ENCODE results near the gene RNASE4.
"Not testable (repeated sequence)": the region's sequence is repeated elsewhere in the genome, so short reads cannot be mapped to it uniquely, and the experiment has no call there.

Gene RNASE4

GRCh38 chr14:20659813-20660395 is 24.5 kb upstream of the RNASE4 start:
- TF ChIP-seq, protein P1, sequence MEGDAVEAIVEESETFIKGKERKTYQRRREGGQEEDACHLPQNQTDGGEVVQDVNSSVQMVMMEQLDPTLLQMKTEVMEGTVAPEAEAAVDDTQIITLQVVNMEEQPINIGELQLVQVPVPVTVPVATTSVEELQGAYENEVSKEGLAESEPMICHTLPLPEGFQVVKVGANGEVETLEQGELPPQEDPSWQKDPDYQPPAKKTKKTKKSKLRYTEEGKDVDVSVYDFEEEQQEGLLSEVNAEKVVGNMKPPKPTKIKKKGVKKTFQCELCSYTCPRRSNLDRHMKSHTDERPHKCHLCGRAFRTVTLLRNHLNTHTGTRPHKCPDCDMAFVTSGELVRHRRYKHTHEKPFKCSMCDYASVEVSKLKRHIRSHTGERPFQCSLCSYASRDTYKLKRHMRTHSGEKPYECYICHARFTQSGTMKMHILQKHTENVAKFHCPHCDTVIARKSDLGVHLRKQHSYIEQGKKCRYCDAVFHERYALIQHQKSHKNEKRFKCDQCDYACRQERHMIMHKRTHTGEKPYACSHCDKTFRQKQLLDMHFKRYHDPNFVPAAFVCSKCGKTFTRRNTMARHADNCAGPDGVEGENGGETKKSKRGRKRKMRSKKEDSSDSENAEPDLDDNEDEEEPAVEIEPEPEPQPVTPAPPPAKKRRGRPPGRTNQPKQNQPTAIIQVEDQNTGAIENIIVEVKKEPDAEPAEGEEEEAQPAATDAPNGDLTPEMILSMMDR (IDR thresholded peaks at IDR 0.05; ENCODE audit: low read depth, low read length): no peak
- in situ Hi-C loops (cut with HindIII; ENCODE audit: low sequenced_read_pairs): no loop called here
- no peak for DNase-seq (ENCODE audit: low read depth, low spot score)

GRCh38 chr14:20661197-20661596 is 23.2 kb upstream of the RNASE4 start:
- no peak for DNase-seq (ENCODE audit: low read depth, low spot score)
- TF ChIP-seq, protein P1 (IDR thresholded peaks at IDR 0.05; ENCODE audit: low read depth, low read length): no peak
- H3K4me3 ChIP-seq (ENCODE audit: low read depth, low read length): no peak overlapping the region
- in situ Hi-C loops (cut with HindIII; ENCODE audit: low sequenced_read_pairs): no loop called here

More at GRCh38 chr14:20659813-20660395, 24.5 kb upstream of the RNASE4 start:
- H3K4me3 ChIP-seq (ENCODE audit: low read depth, low read length): no peak overlapping the region

GRCh38 chr14:20662968-20663732 is 21.2 kb upstream of the RNASE4 start:
- H3K4me3 ChIP-seq (ENCODE audit: low read depth, low read length): peak overlapping the region; percentile 15
- peak; percentile 48 for DNase-seq (ENCODE audit: low read depth, low spot score)
- in situ Hi-C loops (cut with HindIII; ENCODE audit: low sequenced_read_pairs): no loop called here
- TF ChIP-seq, protein P1 (IDR thresholded peaks at IDR 0.05; ENCODE audit: low read depth, low read length): peak; percentile 41

DNA sequence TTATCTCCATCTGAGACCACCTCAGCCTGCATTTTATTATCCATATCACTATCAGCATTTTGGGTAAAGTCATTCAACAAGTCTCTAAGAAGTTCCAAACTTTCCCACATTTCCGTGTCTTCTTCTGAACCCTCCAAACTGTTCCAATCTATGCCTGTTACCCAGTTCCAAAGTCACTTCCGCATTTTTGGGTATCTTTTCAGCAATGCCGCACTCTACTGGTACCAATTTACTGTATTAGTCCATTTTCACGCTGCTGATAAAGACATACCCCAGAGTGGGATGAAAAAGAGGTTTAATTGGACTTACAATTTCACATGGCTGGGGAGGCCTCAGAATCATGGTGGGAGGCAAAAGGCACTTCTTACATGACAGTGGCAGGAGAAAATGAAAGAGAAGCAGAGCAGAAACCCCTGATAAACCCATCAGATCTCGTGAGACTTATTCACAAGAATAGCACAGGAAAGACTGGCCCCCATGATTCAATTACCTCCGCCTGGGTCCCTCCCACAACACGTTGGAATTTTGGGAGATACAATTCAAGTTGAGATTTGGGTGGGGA is 17.9 kb upstream of the RNASE4 start:
- in situ Hi-C loops (cut with HindIII; ENCODE audit: low sequenced_read_pairs); H3K4me3 ChIP-seq (ENCODE audit: low read depth, low read length); DNase-seq (ENCODE audit: low read depth, low spot score): not testable (repeated sequence)

- no peak overlapping the region for H3K4me3 ChIP-seq (ENCODE audit: low read depth, low read length)
- DNase-seq (ENCODE audit: low read depth, low spot score): no peak
- TF ChIP-seq, protein P1 (IDR thresholded peaks at IDR 0.05; ENCODE audit: low read depth, low read length): no peak
- in situ Hi-C loops (cut with HindIII; ENCODE audit: low sequenced_read_pairs): no loop called here
These were observed 16.4 kb upstream of the RNASE4 start for GRCh38 chr14:20667957-20668356.

GRCh38 chr14:20668969-20669368 is 15.4 kb upstream of the RNASE4 start:
- TF ChIP-seq, protein P1 (IDR thresholded peaks at IDR 0.05; ENCODE audit: low read depth, low read length): no peak
- in situ Hi-C loops (cut with HindIII; ENCODE audit: low sequenced_read_pairs): no loop called here
- DNase-seq (ENCODE audit: low read depth, low spot score): no peak
- no peak overlapping the region for H3K4me3 ChIP-seq (ENCODE audit: low read depth, low read length)

Data from astrocyte of the spinal cord (primary cell).